ENCODE results near the gene EI24. TPM values are rescaled to one million over a fixed set of nuclear protein-coding genes. Genes with fewer than 3 reads are reported as not detected.

The EI24 gene
- 68.0 and 90.7 TPM in 2 replicates for total RNA-seq

GRCh38 chr11:125568970-125569914 lies at the start of gene EI24:
Gene EI24, plus strand, starts transcription at chr11:125569477. Its CDS starts 3,051 bp downstream, at chr11:125572528.

GRCh38 chr11:125592305-125593113 lies 23.2 kb downstream of the EI24 start, which contains the start of gene STT3A:
Gene STT3A, plus strand, starts transcription at chr11:125592852. Its CDS starts 3,064 bp downstream, at chr11:125595916.

GRCh38 chr11:125624756-125625213 lies 55.5 kb downstream of the EI24 start, which contains the start of gene CHEK1:
Gene CHEK1, plus strand, starts transcription at chr11:125625163. Its CDS starts 1,606 bp downstream, at chr11:125626769.

Other genes with a start within 250 kb of the EI24 start
- 61.6 and 66.7 TPM in 2 replicates for gene FEZ1, start 73.2 kb upstream of the EI24 start, total RNA-seq
- 149 and 173 TPM in 2 replicates for gene STT3A, start 23.4 kb downstream of the EI24 start, total RNA-seq
- 9.0 and 9.4 TPM in 2 replicates for gene CHEK1, start 55.7 kb downstream of the EI24 start, total RNA-seq
- gene ACRV1, start 111.4 kb downstream of the EI24 start, total RNA-seq: not detected in 2 replicates
- gene PATE1, start 176.8 kb downstream of the EI24 start, total RNA-seq: not detected in 2 replicates
- gene PATE2, start 209.4 kb downstream of the EI24 start, total RNA-seq: 0.44 TPM in 1 of 2 replicates, not detected in the other
- not detected in 2 replicates for gene PATE3, start 218.7 kb downstream of the EI24 start, total RNA-seq